AG20443 (cell line): ENCODE measurements around the gene NKPD1.
A peak's percentile ranks its signal among the peaks of the same experiment; 100 is the strongest.

Experiments
- DNase-seq: peaks from one replicate; pipeline ENCODE4 v3.0.0; 2012; ENCODE audit warnings: low spot score, mixed read lengths

NKPD1 gene

DNA sequence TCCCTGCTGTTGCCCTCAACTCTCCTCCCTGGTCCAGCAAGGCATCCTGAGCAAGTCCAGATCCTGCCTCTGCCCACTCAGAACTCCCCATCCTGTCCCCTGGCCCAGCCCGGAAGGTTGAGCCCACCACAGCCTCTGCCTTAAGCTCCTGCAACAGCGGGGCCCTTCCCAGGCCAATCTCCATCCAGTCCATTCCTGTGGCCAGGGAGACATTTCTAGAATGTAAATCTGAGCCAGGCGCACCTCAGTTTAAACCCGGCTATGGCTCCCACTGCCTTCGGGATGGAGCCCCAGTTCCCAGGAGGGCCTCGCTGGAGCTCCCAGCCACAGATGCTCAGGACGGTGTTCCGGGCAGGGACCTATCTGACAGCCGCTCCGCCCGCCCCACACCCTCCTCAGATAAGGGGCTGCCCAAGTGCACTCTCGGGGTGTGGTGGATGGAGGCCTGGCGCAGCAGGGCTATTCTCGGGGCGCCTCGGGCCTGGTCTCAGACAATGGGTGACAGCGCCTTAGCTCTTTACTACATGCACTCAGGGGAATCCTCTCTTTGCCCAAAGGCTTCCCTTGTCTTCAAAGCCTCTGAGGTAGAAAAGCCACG lies 11.9 kb upstream of the NKPD1 start:
- no peak for DNase-seq

DNA sequence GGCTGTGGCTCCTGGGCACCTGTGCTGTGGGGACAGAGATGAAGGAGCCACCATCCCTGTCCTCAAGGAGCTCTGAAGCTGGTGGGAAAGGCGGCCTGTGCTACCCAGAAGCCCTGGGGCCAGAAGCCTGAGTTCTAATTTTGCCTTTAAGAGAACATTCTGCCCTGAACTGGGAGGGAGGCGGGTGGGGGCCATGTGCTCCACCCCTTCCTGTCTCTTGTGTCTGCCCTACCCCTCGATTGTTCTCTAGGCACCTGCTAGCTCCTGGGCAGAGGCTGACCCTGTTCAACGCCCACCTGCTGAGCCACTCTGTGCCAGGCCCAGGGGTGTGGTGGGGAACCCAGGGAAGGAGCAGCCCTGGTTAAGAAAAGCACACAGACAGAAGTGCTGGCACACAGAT lies 11.4 kb upstream of the NKPD1 start:
- no peak for DNase-seq

GRCh38 chr19:45171211-45171623 lies 10.4 kb upstream of the NKPD1 start:
- no peak for DNase-seq

GRCh38 chr19:45170146-45171106 lies 9.6 kb upstream of the NKPD1 start:
- DNase-seq = no peak

- DNase-seq = no peak
These were observed 8.8 kb upstream of the NKPD1 start for GRCh38 chr19:45169602-45170001.

DNA sequence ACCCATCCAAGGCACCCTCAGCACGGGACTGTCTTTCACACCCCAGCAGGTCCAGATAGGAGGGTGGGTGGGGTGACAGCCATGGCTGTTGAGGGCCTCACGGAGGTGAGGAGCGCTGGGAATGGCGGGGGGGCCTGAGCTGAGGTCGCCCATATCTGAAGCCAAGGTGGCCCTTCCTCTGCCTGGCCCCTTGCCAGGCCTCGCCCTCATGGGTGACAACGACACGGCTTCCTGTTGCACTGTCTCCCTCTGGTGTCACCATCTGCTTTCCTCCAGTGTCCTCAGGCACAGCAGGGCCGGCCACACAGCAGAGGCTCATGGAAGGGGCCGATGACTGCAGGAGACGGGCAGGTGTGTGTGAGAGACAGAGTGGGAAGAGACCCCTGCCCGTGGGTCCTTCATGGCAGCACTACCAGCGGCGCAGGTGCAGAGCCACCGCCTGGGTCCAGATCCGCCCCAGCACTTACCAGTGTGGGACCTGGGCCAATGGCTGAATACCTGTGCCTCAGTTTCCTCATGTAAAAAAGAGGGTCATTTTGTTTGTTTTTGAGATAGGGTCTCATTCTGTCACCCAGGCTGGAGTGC lies 8.1 kb upstream of the NKPD1 start:
- no peak for DNase-seq

- DNase-seq = no peak
These were observed 6.0 kb upstream of the NKPD1 start for GRCh38 chr19:45166723-45167252.

GRCh38 chr19:45164577-45165335 lies 4.0 kb upstream of the NKPD1 start:
- DNase-seq = peak; percentile 74

DNA sequence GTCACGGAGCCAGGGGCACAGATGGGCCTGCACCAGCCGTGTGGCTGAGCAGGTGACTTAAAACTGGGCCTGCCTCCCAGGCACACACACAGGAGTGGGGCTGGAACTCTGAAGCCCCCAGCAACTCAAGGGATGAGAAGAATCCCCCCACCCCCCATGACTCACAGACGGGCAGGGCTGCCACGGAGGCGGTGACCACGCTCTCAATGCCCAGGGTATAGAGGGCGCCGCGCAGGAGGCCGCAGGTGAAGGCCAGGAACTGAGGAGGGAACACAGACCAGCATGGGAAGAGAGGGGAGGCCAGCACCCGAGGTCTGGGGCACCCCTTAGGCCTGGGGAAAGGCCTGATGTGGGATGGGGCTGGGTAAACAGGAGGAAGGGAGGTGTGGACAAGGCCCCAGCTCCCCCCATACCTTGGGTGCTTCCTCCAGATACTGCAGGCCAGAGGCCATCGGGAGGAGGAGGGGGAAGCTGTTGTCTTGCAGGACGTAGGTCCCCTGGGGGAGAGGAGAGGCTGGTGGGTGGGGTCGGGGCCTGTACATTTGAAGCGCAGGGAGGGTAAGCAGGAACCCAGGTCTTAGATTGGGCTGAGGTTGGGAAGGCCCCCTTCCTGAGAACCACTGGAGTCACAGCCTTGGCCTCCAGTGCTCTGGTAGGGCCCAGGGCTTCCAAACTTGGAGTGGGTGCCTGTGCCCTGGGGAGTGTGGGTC lies 3.1 kb upstream of the NKPD1 start:
- no peak for DNase-seq

DNA sequence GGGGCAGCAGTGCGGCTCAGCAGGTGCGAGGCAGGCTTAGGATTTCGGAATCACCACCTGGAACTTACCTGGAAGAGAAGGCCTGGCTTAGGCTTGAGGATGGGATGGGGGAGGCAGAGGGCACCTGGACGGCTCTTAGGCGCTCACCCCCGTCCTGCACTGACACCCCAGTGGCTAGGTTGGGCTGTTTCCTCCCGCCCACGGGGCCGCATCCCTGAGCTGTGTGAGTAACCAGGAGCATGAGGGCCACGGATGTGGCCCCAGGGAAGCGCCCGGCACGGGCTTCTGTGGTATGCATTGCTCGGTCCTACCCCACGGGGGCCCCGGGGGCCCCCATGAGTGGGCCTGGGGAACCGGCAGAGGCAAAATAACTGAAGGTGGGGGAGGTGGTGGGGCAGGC lies 2.4 kb upstream of the NKPD1 start:
- no peak for DNase-seq

- DNase-seq = no peak
These were observed 1.9 kb upstream of the NKPD1 start for GRCh38 chr19:45162608-45163143.

DNA sequence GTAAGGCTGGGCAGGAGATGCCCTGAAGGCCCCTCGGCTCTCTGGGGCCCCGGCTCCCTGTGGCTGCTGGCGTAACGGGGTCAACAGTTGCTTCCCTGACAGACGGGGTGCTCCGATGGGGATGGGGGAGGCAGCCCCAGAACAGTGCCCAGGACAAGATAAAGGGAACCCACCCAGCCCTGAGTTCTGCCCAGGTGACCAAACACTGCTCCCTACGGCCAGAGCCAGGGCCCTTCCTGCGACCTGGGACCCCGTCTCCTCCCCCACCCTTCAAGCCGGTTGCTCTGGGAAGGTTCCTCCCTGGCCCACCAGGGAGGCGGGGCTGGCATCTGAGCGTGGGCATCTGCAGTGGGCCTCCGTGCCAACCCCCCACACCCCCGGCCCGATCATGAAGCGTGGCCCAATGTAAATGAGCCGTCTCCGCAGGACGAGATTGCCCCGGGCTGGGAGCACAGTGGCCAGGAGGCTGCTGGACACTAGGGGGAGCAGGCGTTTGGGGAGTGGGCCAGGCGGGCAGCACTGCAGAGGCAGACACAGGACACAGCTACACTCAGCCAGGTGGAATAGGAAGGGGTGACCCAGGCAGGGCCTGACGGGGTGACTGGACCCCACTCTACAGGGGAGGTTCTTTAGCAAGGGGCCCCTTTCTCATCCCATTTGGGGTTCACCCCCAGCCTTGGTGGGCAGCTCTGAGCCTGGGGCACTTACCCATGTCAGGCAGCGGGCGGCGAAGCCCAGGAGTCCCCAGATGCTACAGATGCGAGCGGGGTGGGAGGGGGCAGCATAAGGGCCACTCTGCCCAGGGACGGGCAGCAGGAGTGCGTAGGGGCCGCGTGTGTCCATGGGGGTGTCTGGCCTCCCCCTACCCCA lies 1.2 kb upstream of the NKPD1 start:
- DNase-seq = peak; percentile 74

DNA sequence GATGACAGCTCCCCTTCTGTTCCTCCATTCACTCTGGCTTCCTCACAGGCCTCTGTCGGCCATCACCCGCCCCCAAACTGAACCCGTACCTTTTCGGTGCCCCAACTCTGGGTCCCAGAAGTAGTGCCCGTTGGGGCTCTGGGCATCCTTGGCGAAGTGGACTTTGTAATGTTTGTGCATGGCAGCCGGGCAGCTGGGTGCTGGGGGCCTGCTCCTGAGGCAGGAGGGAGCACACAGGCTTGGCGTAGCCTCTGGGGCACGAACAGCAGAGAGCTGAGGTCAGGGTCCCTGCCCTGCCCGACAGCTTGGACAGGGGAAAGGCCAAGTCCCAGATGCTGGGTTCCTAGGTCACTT lies 834 bp downstream of the NKPD1 start:
- no peak for DNase-seq

DNA sequence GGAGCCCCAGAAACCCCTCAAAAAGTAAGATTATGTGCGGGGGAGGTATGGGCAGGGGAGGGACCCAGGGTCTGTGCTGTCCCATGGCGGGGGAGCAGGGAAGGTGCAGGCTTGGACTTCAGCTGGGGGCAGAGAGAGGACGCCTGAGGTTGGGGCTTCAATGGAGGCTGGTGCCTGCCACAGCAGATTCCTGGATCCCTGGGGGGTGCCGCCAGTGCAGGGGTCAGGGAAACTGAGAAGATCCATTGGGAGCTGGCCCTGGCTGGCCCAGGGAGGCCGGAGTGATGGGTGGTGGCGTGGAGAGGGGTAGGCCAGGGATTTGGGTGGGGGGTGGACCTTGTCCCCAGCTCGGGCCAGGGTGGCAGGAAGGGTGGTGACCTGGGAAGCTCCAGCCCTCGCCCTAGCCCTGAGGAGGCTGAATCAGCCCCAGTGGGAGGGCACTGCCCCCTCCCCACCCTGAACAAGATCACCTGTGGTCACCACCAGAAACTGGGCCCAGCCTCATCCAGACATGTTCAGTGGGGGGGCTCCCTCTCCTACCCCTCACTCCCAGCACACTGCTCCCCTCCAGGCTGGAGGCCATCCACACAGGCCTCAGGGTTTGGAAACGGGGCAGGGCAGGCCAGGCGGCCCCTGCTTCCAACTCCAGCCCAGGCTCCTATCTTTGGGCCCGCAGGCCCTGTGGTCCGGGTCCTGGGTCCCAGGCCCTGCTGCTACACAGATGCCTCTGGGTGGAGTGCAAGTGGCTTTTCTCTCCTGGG lies 1.4 kb downstream of the NKPD1 start:
- DNase-seq = no peak

- DNase-seq = no peak
These were observed 2.1 kb downstream of the NKPD1 start for GRCh38 chr19:45158503-45159209.

- DNase-seq = no peak
These were observed 4.0 kb downstream of the NKPD1 start for GRCh38 chr19:45156751-45157150.

DNA sequence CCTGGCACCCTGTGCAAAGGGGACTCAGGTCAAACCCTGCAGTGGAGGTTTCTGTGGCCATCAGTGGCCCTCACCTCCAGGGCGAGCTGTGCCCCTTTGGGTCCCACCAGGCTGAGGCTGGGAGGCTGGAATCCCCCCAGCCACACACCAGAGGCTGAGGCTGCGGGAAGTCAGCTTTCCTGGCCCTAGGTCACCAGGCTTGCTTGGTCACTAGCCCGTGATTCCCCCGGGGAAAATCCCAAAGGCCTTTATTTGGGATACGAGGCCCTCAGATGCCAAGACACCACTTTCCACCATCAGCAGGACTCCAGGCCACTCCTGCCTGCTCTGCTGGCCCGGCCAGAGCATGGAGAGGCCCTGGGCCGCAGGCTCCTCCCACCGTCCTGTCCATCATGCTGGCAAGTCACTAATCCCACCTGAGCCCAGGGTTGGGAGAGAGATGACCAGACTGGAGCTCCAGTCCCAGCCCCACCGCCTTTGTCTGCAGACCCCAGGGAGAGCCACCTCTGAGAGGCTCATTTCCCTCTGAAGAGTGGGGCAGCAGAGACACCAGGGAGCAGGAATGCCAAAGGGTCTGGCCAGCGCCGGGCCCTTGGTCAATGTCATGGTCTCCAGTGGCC lies 4.7 kb downstream of the NKPD1 start:
- no peak for DNase-seq

DNA sequence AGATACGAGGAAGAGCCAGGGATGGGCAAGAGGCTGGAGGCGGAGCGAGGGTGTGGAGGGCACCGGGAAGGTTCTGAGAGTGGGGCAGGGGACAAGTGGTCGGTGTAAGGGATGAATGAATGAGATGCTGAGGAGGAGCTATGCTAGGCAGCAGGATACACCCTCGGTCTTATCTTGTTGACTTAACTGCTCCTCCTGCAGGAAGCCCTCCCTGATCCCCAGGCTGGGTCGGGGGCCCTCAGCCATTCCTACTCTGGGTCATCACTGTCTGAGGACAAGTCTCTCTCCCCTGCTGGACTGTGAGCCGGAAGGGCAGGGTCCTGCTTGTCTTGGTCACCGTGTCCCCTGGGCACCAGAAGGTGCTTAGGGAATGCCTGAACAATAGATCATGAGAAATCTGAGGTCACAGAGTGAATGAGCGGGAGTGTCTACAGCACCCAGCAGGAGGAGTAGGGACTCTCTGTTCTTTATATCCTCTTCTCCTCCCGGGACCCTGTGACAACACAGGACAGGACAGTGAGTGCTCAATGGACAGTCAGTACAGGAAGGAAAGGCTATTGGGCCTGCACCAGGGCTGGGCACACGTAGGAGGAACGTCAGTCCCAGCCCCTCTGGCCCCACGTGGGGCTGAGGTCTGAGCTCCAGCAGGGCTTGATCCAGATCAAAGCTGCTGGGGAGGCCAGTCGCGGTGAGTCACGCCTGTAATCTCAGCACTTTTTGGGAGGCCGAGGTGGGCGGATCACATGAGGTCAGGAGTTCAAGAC lies 6.5 kb downstream of the NKPD1 start:
- peak; percentile 76 for DNase-seq
